ENCODE data around the gene SYPL1.

SYPL1 gene

DNA sequence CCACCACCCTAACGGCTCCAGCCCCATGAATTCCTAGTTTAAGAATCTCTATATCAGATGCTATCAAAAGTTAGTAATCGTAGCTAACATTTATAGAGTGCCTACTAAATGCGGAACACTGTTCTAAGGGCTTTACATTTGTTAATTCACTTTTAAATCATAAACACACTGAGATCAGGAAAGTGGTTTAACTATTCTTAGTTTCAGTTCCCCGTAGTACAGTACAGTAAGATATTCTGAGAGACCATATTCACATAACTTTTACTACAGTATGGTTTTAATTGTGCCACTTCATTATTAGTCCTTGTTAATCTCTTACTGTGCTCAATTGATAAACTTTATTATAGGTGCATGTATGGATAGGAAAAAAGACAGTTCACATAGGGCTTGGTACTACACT lies 22.5 kb downstream of the SYPL1 start:
- DNase-seq, result no peak

DNA sequence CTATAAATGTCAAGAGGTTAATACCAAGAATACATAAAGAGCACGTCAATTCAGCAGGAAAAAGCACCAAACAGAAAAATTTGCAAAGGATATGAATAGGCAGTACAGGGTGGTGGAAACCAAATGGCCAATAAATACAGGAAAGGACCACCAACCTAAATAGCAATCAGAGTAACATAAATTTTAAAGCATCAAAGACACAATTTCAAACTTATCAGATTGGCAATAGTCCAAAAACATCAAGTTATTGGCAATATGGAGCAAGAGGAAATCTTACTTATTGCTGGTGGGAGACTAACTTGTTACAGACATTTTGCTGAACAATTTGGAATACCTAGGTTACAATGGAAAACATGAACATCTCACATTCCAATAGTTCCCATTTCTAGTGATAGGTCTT lies 24.1 kb downstream of the SYPL1 start:
- DNase-seq, result no peak

DNA sequence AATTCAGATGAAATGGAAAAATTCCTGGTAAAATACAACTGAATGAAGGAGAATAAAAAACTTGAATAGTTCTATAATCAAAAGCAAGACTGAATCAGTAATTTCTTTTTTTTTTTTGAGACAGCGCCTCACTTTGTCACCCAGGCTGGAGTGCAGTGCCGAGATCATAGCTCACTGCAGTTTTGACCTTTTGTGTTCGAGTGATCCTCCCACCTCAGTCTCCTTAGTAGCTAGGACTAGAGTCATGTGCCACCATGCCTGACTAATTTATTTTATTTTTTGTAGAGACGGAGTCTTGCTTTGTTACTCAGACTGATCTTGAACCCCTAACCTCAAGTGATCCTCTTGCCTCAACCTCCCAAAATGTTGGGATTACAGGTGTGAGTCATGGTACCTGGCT lies 26.1 kb downstream of the SYPL1 start:
- DNase-seq, result no peak

GRCh38 chr7:106085015-106085414 lies 27.1 kb downstream of the SYPL1 start:
- no peak for DNase-seq

- DNase-seq, result no peak
Measured at GRCh38 chr7:106083717-106084116, 28.4 kb downstream of the SYPL1 start.

DNA sequence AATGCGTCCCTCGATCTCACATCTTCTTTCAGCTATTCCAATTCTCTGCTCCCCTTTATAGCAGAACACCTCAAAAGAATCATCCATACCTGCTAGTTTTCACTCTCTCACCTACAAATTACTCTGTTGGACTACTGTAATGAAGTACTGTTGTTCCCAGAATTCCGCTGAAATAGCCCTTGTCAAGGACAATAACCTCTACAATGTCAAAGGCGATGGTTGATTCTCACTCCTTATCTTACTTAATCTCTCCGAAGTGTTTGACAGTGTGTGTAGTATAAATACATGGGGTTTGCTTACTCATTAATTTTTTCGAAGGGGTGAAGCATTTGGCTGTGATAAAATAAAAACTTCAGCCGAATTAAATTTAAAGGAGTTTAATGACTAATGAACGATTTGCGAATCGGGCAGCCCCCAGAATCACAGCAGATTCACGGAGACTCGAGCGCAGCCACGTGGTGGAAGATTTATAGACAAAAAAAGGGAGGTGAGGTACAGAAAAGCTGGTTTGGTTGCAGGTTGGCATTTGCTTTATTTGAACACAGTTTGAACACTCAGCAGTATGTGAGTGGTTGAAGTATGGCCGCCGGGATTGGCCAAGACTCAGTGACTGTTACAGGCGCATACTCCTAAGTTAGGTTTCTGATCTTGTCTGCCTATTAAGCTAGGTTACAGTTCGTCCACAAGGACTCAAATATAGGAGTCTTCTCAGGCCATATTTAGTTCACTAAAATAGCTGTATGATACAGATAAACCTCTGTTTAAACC lies 29.8 kb downstream of the SYPL1 start:
- no peak for DNase-seq

DNA sequence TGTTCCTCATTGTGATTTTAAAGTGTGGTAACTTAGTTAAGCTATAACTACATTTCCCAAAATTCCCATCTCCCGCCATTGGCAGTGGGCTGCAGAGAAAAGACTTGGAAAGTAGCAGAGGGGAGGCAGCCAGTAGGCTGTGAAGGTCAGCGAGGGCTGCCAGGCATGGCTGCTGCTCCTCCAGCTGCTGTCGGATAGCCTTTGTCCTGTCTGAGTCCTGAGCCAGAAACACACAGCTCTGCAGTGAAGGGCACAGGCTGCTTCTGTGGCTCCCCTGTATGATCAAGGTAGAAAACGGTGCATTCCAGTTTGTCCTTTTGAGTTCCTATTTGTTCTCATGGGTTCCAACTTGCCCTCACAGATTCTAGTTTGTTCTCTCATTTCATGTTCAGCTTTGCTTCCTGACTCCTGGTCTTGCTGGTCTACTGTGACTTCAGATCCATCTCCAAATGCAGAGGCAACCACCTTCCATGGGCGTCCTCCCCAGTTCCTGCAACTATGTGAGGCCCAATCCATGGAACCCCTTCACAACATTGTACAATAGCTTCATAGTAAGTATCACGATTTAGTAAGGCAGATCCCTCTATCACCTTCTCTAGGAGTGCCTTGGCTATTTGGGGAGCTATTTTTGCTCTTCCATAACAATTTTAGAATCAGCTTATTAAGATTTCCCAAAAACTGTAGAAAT lies 31.7 kb downstream of the SYPL1 start:
- DNase-seq, result no peak

DNA sequence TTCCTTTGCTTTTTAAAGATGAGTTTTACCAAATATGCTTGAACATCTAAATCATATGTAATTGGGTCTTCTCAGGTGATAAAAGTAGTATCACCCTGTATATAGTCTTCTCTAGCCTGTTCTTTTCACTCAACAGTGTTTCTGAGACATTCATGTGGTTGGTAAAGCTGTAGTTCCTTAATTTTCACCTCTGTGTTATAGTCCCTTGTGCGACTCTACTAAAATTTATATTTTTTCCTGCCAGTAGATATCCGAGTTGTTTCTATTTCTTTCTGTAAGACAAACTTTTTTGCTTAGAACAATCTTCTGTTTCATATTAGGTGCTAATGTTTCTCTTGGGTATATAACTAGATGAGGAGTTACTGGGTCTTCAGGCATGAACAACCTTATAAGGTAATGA lies 35.6 kb downstream of the SYPL1 start:
- DNase-seq, result no peak

- DNase-seq, result peak in 1 of 2 experiments; percentile 41
Measured at GRCh38 chr7:106075937-106076336, 36.2 kb downstream of the SYPL1 start.

- no peak for DNase-seq
Measured at GRCh38 chr7:106074257-106074656, 37.9 kb downstream of the SYPL1 start.

DNA sequence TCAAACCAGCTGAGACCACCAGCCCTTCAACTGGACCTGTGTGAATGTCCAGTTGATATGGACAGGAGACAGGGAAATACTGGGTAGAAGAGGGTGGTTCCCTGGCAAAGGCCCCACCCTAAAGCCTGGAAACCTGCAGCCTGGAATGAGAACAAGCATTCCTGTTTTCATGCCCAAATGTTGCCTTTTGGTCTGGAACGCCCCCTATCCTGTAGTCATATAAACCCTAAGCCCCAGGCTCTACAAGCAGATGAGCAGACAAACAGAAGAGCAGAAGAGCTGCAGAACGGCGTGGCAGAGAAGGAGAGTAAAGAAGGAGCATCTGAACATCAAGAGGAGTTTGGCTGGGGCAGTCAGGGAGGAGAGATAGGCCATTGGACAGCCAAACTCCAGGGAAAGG lies 38.4 kb downstream of the SYPL1 start:
- no peak for DNase-seq

- no peak for DNase-seq
Measured at GRCh38 chr7:106072715-106073091, 39.4 kb downstream of the SYPL1 start.

DNA sequence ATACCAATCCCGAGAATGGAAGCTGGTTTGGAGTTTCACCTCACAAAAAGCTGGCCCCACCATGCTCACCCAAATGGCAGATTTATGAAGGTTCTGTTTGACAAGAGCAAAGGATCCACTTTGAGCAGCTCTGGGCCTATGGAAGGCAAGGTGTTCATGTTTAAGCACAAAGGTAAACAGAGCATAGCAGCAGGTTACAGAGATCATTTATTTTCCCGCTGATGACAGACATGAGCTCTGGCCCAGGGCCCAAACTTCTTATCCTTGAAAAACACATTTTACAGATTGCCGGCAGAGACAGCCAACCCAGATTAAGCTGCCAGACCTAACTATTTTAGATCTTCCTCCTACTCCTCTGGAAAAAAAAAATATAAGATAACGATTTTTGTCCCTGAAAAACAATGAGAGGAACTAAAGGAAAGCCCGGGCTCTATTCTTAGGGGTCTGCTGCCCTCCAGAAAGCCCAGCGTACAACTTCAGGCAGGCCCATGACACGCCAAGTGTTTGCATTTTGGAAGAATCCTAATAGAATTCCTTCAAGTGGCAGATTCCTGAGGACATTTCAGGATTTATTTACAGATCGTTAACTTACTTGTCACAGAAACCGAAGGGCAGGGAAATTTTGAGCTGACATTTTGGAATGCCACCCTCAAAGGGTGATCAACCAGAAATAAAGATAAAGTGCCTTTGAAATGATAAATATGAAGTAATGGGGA lies 40.0 kb downstream of the SYPL1 start:
- peak; percentile 45 to 64 for DNase-seq

- no peak for DNase-seq
Measured at GRCh38 chr7:106071356-106071998, 40.6 kb downstream of the SYPL1 start.

- DNase-seq, result peak; percentile 11 to 25
Measured at GRCh38 chr7:106070567-106071254, 41.4 kb downstream of the SYPL1 start.

GRCh38 chr7:106070201-106070551 lies 41.9 kb downstream of the SYPL1 start:
- peak in 1 of 2 experiments; percentile 31 for DNase-seq

DNA sequence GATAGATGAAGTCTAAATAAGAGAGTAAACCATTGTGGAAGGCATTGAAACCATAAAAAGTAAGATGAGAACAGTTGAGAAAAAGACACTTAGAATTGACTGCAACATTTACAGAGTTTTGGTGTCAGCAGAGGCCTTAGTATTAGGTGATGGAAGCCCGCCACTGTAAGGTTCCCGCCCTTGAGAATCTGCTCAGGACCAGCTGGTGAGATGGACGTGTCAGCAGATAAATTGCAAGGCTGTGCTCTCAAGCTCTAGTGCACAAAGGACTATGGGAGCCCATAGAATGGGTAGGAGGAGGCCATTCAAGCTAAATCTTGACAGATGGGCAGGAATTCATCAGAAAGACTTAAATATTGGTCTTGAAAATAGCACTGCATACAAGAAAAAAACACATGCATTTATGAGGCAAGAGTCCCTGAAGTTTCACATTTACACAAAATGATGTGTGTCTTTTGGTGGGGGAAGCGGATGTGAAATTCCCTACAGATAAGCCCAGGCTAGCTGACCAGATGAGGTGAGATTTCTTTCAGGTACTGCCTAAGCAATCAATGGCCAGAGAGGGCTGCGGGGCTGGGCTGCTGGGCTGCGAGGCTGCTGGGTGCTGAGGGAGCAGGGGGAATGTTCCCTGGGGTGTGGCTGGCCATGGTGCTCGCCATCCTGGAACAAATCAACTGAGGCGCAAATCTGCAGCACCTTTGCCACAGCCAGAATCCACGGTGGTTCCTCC lies 42.5 kb downstream of the SYPL1 start:
- DNase-seq, result peak; percentile 20 to 58

- DNase-seq, result peak; percentile 60 to 75
Measured at GRCh38 chr7:106068986-106069385, 43.1 kb downstream of the SYPL1 start.

- DNase-seq, result peak; percentile 34 to 60
Measured at GRCh38 chr7:106068538-106068961, 43.6 kb downstream of the SYPL1 start.

DNA sequence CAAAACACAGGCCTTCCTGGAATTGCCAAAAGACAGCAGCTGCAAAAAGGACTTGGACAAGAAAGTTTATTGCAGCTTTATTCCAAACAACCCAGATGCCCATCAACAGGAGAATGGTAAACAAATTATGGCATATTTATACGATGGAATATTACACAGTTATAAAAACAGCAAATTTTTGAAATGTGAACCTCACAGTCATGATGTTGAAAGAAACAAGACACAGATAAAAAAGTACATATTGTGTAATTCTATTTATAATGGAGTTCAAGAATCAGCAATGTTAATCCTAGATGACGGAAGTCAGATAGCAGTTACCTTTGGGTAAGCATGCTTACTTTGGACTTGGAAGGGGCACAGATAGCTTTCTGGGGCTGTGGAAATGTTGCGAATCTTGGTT lies 44.4 kb downstream of the SYPL1 start:
- DNase-seq, result no peak

GRCh38 chr7:106065575-106066500 lies 46.3 kb downstream of the SYPL1 start:
- no peak for DNase-seq
